Measurements from ENCODE around the gene BCKDHB. TPM values are rescaled to one million over a fixed set of nuclear protein-coding genes. Genes with fewer than 3 reads are reported as not detected.

BCKDHB gene
- total RNA-seq, 1 experiment from 2014 or later: 24.3 TPM

DNA sequence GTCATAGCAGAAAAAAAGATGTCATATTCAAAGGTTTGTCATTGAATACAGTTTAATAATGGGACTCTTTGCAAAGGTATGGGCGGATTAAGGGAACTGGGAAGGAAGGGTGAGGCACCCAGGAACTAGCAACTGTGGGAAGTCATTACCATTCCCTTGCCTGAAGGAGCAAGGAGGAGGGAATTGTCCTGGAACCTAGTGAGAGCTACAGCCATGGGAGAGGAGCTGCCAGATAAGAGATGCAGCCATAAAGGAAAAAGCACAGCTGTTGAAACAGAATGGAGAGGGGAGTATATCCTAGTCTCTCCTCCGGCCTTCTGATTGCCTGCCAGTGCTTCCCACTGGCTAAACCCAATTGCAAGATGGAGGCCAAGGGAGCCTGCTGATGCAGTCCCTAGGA lies 250.6 kb downstream of the BCKDHB start:
- no peaks in the 10 kb centered on the region for H3K27me3 Mint-ChIP-seq (ENCODE audit: low read depth)
- peaks cover 19% of the 10 kb centered on the region for H3K4me1 Mint-ChIP-seq
- no peak overlapping the region for H3K27ac Mint-ChIP-seq
- H3K9me3 Mint-ChIP-seq: 0 out of 2 replicates have a peak, but pooled peaks cover 3% of the 10 kb centered on the region
- DNase-seq (ENCODE audit: low spot score): no peak
- H3K36me3 Mint-ChIP-seq: no peaks in the 10 kb centered on the region; the same call in 1 of the 2 replicates
- no peak overlapping the region for H3K4me3 Mint-ChIP-seq
- POLR2A ChIA-PET: interaction anchor here (0.5 kb wide), 1 partner anchor 24 kb away, joined by 3 read pairs; no protein-coding TSS in a partner anchor
- ATAC-seq: no peak
- CTCF ChIA-PET: no interaction called here
- TF ChIP-seq HMGA2 (CRISPR knock-in tag; IDR thresholded peaks at IDR 0.05): no peak

DNA sequence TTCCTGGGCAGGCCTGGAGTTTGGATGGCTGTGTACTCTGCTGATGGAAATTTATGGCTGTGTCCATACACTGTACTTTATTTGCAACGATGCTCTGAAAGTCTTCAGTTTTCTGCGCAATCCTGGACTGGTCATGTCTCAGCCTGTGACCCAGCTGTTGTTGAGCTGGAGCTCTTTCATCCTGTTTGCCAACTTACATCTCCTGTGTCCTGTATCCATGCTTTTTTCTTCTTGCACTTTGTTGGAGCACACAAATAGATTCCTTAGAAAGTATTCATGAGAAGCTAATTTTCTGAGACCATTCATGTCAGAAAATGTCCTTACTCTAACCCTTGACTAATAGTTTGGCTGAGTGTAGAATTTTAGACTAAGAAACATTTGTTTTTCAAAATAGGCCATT lies 251.2 kb downstream of the BCKDHB start:
- no peaks in the 10 kb centered on the region for H3K27me3 Mint-ChIP-seq (ENCODE audit: low read depth)
- peaks cover 19% of the 10 kb centered on the region for H3K4me1 Mint-ChIP-seq
- TF ChIP-seq, protein P1, sequence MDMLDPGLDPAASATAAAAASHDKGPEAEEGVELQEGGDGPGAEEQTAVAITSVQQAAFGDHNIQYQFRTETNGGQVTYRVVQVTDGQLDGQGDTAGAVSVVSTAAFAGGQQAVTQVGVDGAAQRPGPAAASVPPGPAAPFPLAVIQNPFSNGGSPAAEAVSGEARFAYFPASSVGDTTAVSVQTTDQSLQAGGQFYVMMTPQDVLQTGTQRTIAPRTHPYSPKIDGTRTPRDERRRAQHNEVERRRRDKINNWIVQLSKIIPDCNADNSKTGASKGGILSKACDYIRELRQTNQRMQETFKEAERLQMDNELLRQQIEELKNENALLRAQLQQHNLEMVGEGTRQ (CRISPR knock-in tag; IDR thresholded peaks at IDR 0.05): no peak
- TF ChIP-seq, protein P2, sequence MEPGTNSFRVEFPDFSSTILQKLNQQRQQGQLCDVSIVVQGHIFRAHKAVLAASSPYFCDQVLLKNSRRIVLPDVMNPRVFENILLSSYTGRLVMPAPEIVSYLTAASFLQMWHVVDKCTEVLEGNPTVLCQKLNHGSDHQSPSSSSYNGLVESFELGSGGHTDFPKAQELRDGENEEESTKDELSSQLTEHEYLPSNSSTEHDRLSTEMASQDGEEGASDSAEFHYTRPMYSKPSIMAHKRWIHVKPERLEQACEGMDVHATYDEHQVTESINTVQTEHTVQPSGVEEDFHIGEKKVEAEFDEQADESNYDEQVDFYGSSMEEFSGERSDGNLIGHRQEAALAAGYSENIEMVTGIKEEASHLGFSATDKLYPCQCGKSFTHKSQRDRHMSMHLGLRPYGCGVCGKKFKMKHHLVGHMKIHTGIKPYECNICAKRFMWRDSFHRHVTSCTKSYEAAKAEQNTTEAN (CRISPR knock-in tag; IDR thresholded peaks at IDR 0.05): no peak
- TF ChIP-seq PRRX2 (CRISPR knock-in tag; IDR thresholded peaks at IDR 0.05) (no peak), NR2C2 (CRISPR knock-in tag; IDR thresholded peaks at IDR 0.05) (no peak)
- DNase-seq (ENCODE audit: low spot score) (no peak), ATAC-seq (no peak)
- H3K36me3 Mint-ChIP-seq: no peaks in the 10 kb centered on the region; the same call in 1 of the 2 replicates
- ChIA-PET POLR2A (interaction anchor here (0.5 kb wide), 1 partner anchor 25 kb away, joined by 3 read pairs; no protein-coding TSS in a partner anchor), CTCF (no interaction called here)
- H3K27ac Mint-ChIP-seq: 0 out of 2 replicates have a peak overlapping the region, but pooled peaks have one; percentile 7
- H3K4me3 Mint-ChIP-seq: no peak overlapping the region
- H3K9me3 Mint-ChIP-seq: 0 out of 2 replicates have a peak, but pooled peaks cover 3% of the 10 kb centered on the region

DNA sequence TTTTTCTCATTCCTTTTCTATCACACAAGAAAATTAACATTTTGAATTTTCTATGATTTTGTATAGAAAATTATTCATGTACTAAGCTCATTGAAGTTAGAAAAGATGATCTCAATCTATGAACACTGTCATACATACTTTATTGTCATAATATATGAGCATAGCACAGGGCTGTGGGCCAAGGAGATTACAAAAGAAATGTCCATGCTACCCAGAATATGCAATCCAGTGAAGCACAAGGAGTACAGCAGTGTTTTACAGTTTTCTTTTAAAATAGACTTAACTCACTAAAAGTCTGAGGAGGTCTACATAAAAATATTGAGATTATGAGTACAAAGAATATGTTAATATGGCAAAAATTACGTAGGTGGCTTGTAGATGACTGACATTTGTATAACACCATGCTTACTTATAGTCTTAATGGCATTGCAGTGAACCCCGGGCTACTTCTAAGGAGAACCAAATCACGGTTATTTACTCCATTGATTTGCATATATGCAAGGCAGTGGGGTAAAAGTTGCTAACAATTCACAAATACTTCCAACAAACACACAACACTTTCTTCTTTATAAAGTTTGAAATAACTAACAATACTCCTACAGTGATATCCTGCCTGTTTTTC lies 257.1 kb downstream of the BCKDHB start:
- ATAC-seq: no peak
- DNase-seq (ENCODE audit: low spot score): no peak
- H3K4me3 Mint-ChIP-seq: no peak overlapping the region
- ChIA-PET CTCF (no interaction called here), POLR2A (no interaction called here)
- TF ChIP-seq, protein P3, sequence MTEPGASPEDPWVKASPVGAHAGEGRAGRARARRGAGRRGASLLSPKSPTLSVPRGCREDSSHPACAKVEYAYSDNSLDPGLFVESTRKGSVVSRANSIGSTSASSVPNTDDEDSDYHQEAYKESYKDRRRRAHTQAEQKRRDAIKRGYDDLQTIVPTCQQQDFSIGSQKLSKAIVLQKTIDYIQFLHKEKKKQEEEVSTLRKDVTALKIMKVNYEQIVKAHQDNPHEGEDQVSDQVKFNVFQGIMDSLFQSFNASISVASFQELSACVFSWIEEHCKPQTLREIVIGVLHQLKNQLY (CRISPR knock-in tag; IDR thresholded peaks at IDR 0.05): no peak
- no peak for TF ChIP-seq NR1H2 (CRISPR knock-in tag; IDR thresholded peaks at IDR 0.05)
- no peak for TF ChIP-seq NR3C1 (CRISPR knock-in tag; conservative IDR thresholded peaks at IDR 0.05; ENCODE audit: low read depth)
- no peaks in the 10 kb centered on the region for H3K27me3 Mint-ChIP-seq (ENCODE audit: low read depth)
- H3K27ac Mint-ChIP-seq: no peak overlapping the region
- peaks cover 15% of the 10 kb centered on the region for H3K9me3 Mint-ChIP-seq
- H3K4me1 Mint-ChIP-seq: peaks cover 16% of the 10 kb centered on the region
- no peaks in the 10 kb centered on the region; the same call in 1 of the 2 replicates for H3K36me3 Mint-ChIP-seq

DNA sequence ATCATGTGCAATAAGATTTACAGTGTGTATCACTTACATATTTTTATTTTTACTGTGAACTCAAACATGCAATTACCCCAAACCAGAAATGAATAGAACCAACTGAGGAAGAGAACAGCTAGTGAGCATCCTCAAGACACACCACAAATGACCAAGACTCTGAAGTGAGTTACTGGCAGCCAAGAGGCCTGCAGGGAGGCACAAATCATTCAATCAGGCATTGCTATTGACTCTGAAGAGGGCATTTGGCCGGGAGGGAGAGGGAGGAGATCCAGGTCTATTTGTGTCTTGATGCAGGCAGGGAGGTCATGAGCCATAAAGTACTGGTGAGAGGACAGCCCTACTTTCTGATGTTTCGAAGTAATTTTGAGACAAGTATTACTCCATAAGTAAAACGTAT lies 257.7 kb downstream of the BCKDHB start:
- no peaks in the 10 kb centered on the region; the same call in 1 of the 2 replicates for H3K36me3 Mint-ChIP-seq
- H3K4me1 Mint-ChIP-seq: peaks cover 13% of the 10 kb centered on the region
- DNase-seq (ENCODE audit: low spot score) (no peak), ATAC-seq (no peak; the same call in 1 of the 2 replicates)
- no peak overlapping the region for H3K4me3 Mint-ChIP-seq
- POLR2A ChIA-PET: no interaction called here
- H3K9me3 Mint-ChIP-seq: peaks cover 15% of the 10 kb centered on the region
- CTCF ChIA-PET: no interaction called here
- no peaks in the 10 kb centered on the region for H3K27me3 Mint-ChIP-seq (ENCODE audit: low read depth)
- H3K27ac Mint-ChIP-seq: no peak overlapping the region
- no peak for TF ChIP-seq JAZF1 (CRISPR knock-in tag; IDR thresholded peaks at IDR 0.05)
- TF ChIP-seq, protein P4, sequence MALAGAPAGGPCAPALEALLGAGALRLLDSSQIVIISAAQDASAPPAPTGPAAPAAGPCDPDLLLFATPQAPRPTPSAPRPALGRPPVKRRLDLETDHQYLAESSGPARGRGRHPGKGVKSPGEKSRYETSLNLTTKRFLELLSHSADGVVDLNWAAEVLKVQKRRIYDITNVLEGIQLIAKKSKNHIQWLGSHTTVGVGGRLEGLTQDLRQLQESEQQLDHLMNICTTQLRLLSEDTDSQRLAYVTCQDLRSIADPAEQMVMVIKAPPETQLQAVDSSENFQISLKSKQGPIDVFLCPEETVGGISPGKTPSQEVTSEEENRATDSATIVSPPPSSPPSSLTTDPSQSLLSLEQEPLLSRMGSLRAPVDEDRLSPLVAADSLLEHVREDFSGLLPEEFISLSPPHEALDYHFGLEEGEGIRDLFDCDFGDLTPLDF (CRISPR knock-in tag; IDR thresholded peaks at IDR 0.05): no peak
- no peak for TF ChIP-seq SMAD3 (CRISPR knock-in tag; IDR thresholded peaks at IDR 0.05; ENCODE audit: borderline replicate concordance)
- TF ChIP-seq, protein P5, sequence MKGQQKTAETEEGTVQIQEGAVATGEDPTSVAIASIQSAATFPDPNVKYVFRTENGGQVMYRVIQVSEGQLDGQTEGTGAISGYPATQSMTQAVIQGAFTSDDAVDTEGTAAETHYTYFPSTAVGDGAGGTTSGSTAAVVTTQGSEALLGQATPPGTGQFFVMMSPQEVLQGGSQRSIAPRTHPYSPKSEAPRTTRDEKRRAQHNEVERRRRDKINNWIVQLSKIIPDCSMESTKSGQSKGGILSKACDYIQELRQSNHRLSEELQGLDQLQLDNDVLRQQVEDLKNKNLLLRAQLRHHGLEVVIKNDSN (CRISPR knock-in tag; IDR thresholded peaks at IDR 0.05): no peak
- TF ChIP-seq HMGA2 (CRISPR knock-in tag; IDR thresholded peaks at IDR 0.05): no peak
- no peak for TF ChIP-seq ZNF219 (CRISPR knock-in tag; IDR thresholded peaks at IDR 0.05; ENCODE audit: borderline replicate concordance)
- no peak for TF ChIP-seq RELA (CRISPR knock-in tag; IDR thresholded peaks at IDR 0.05; ENCODE audit: borderline replicate concordance)
- TF ChIP-seq CREB1 (CRISPR knock-in tag; IDR thresholded peaks at IDR 0.05): no peak
- TF ChIP-seq, protein P6, sequence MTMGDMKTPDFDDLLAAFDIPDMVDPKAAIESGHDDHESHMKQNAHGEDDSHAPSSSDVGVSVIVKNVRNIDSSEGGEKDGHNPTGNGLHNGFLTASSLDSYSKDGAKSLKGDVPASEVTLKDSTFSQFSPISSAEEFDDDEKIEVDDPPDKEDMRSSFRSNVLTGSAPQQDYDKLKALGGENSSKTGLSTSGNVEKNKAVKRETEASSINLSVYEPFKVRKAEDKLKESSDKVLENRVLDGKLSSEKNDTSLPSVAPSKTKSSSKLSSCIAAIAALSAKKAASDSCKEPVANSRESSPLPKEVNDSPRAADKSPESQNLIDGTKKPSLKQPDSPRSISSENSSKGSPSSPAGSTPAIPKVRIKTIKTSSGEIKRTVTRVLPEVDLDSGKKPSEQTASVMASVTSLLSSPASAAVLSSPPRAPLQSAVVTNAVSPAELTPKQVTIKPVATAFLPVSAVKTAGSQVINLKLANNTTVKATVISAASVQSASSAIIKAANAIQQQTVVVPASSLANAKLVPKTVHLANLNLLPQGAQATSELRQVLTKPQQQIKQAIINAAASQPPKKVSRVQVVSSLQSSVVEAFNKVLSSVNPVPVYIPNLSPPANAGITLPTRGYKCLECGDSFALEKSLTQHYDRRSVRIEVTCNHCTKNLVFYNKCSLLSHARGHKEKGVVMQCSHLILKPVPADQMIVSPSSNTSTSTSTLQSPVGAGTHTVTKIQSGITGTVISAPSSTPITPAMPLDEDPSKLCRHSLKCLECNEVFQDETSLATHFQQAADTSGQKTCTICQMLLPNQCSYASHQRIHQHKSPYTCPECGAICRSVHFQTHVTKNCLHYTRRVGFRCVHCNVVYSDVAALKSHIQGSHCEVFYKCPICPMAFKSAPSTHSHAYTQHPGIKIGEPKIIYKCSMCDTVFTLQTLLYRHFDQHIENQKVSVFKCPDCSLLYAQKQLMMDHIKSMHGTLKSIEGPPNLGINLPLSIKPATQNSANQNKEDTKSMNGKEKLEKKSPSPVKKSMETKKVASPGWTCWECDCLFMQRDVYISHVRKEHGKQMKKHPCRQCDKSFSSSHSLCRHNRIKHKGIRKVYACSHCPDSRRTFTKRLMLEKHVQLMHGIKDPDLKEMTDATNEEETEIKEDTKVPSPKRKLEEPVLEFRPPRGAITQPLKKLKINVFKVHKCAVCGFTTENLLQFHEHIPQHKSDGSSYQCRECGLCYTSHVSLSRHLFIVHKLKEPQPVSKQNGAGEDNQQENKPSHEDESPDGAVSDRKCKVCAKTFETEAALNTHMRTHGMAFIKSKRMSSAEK (CRISPR knock-in tag; IDR thresholded peaks at IDR 0.05; ENCODE audit: borderline replicate concordance): no peak

All from WTC11 (cell line).